HG03565 (cell line): Measurements from ENCODE around the gene ANK3.

Source experiments
- ATAC-seq: cut with Tn5 transposase; IDR thresholded peaks from one replicate; pipeline ENCODE4 v1.9.1; 2021; ENCODE audit warnings: mild to moderate bottlenecking, moderate library complexity; ENCODE audit not compliant: unreplicated experiment

The ANK3 gene

DNA sequence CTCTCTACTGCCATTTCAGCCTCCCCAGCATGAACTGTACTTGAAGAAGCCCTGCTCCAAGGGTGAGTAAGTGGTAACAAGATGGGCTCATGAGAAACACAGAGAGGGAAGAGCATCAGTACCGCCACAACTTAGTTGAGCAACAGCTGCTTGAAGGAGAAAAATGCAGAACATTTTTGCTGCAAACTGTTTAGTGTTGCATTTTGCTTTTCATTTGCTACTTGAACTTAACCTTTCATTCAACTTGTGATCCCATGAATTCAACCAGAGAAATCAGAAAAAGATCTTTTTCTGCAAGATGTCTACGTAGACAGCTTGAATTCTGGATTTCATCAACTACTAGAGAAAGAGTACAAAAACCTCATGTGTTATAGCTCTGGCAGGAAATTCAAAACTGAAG lies 40.7 kb downstream of the ANK3 start:
- no peak for ATAC-seq

DNA sequence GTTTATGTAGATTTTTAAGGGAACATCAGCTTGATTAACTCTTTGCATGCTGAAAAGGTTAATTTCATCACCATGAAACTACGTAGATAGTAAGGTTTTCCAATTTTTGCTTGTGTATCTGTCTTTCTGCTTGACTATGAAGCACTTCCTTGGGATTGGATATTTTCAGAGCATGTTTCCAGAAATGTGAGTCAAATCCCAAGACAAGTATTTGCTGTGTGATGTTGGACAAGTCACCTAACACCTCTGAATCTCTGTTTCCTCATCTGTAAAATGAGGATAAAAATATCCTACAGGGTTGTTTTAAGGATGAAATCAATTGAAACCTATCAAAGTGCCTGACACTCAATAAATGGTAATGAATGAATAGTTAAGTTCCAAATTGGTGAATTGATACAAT lies 42.4 kb downstream of the ANK3 start:
- no peak for ATAC-seq

DNA sequence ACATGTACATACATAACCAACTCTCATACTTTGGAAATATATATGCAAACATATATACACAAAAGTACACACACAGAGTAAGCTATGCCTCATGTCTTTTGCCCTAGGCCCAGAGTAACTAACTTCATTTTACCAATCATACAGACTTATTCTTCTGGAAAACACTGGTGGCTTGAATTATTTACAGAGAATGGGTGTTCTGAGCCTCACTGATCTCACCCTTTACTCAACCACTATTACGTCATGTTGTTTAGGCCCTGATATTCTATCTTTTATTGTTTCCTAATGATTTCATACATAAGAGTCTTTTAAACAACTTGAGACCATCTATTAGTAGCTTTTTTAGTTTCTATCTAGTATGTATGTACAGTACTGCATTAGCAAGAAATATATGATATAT lies 43.0 kb downstream of the ANK3 start:
- ATAC-seq = no peak

DNA sequence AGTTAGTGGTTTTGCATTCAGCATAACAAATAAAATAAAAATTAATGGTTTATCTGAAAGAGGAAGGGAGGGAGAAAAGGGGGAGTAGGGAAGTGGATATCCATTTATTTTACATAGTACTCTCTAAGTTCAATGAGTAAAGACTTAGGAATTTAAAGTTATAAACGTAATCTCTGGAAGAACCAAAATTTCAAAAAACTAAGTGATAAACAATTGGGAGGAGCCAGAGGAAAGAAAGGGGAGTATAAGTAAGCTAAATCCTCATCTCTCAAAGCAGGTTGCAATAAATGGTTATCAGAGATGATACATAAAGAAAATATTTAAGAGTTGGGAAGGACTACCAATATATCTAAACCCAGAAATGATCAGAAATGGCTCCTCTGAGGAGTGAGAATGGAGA lies 46.4 kb downstream of the ANK3 start:
- no peak for ATAC-seq

DNA sequence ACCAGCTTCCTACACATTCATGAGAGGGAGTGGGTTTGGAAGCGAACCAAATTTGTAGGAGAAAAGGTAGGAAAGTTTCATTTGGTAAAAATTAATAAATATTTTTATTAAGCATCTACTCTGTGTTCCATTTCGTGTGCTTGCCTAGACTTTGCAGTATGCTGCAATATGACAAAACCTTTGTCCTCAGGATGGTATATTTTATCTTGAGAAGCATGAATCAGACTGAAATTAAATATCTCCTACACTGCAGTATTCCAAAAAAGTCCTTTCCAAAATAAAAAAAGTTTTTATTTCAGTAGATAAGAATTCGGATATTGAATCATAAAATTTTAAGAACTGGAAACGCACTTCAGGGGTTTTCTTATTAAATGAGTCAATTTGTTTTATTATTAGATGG lies 47.7 kb downstream of the ANK3 start:
- no peak for ATAC-seq

DNA sequence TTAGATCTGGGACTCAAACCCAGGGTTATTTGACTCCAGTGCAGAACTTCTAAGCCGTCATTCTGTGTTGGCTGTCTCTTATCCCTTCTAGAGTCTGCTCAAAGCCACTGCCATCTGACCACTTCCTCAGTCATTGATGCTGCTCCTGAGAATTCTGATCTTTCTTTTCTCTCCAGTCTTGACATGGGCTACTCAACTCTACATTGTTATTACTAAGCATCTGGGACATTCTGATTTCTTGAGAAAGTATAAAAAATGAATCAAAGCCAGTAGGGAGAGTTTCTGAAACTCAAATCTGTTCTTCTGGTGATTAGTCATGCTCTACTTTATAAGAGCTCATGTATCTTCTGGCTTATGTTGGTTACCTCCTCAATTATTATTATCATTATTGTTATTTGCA lies 48.7 kb downstream of the ANK3 start:
- no peak for ATAC-seq

DNA sequence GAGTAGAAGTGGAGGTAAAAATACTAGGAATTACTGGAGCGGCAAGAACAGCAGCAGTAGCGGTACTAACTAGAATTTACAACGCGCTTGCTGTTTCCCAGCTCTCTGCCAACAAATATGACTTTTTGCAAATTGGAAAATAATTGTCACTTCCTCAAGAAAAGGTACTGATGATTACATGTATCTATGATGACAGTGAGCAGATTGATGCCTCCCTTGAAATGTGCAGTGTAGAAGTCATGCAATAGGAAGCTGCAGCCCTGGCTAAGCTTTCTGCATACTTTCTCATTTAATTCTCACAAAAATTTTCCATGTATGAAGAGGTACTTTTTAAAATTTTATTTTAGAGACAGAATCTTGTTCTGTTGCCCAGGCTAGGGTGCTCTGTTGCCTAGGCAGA lies 49.9 kb downstream of the ANK3 start:
- ATAC-seq = no peak

DNA sequence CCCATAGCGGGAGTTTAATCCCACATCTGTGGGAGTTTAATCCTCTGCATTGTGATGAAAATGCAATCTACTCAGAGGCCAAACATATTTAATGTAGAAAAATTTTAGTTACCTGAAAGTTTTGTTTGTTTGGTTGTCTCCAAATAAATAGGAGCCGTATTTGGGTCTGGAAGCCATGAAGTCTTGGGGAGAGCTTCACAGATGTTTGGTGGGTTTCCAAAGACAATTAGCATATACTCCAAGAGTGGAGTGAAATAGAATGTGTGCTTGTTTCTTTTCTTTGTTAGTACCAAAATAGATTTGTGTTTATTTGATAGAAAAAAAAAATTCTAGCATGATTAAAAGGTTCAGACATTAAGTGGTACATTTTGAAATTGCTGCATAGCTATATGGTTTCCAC lies 50.9 kb downstream of the ANK3 start:
- ATAC-seq = no peak

DNA sequence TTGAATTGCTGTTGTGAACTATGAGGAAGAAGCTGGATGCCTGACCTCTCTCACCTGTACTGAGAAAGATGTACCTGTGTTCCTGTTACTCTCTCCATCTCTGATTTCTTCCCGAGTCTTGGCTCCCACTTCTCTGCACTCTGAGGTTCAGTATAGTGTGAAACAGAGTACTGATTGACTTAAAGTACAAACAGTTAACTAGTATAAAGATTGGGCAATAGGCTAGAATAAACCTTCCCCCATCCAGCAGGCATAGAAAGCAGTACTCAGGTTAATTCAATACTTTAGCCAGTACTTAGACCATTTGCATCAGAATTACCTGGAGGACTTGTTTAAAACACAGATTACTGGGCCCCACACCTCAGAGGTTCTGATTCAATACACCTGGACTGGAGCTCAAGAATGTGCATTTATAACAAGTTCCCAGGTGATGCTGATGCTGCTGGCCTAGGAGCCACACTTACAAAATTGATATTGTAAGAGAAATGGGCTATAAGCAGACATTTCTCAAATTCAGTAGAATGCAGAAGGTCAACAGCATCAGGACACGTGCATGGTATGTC lies 51.6 kb downstream of the ANK3 start:
- ATAC-seq = no peak

DNA sequence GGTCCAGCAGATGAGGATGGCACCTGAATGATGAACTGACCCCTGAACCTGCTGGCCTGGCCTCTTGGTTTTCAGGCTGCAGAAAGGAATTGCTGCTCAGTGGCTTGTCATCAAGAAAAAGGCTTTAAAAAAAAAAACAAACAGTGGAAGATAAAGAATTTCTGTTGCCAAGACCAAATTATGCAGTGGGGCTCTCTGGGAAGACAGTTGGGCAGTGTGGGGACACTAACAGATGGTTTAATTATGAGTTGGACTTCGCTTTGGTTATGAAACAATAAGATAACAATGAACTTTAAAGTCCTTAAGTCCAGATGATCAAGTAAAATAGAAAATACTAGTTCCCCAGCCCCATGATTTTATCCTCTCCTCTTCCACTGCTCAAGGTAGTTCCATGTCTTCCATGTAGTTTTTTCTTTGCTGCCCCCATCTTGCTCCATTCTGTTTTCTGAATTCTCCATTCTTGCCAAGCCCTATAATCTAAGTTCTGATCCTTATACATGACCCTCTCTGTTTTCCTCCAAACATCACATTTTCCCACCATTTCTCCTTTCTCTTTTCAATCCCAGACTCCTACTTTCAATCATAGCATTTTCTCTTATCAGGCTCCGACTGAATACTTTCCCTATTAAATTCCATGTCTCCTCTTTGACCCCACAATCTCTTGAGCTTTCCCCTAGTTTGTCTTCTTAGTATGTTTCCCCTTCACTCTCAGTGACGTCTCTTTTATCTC lies 52.6 kb downstream of the ANK3 start:
- ATAC-seq = no peak

DNA sequence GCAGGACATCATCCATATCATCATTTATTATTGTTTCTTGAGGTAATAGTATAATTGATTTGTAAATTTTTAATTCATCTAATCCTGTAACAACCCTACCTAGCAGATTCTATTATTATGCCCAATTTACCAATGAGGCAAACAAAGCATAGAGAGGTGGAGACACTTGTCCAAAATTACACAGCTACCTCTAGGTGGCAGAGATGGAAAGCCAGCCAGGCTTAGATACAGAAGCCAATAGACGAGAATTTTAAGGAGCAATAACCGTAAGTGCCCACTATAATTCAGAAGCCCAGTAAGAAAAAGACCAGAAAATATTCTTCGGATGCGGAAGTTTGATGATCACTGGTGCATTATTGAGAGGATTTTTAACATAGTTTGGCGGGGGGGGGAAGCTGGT lies 54.0 kb downstream of the ANK3 start:
- no peak for ATAC-seq

DNA sequence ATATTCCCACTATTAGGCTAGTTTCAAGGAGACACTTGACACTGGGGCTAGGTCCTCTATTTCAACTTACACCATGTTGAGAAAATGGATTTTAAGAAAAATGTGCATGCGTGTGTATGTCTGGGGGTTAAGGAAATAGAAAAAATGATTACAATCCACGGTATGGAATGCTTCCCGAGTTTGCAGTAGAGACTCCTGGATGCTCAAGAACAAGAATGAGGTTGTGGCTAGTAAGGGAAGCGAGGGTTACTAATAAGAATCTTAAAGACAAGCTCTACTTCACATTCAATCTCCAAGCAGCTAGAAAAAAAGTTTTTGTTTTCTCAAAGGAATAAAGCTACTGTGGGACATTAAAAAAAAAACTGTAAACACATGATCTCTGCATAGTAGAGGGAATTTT lies 54.7 kb downstream of the ANK3 start:
- no peak for ATAC-seq

DNA sequence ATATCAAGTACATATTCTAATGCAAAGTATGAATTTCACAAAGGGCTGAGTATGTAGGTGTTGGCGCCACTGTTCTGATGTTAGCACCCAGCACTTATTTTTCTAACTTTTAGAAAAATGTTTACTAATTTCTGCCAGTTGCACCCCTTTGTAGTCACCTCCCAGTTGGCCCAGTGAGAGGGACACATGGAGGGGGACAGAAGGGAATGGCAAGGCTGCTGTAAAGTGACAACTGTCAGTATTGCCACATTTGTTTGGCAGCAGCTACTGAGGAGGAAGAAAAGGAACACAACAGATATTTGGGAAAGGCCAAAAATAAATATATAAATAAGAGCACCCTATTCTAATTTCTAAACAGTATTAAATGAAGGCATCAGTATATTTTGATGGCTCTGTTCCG lies 57.3 kb downstream of the ANK3 start:
- ATAC-seq = no peak

DNA sequence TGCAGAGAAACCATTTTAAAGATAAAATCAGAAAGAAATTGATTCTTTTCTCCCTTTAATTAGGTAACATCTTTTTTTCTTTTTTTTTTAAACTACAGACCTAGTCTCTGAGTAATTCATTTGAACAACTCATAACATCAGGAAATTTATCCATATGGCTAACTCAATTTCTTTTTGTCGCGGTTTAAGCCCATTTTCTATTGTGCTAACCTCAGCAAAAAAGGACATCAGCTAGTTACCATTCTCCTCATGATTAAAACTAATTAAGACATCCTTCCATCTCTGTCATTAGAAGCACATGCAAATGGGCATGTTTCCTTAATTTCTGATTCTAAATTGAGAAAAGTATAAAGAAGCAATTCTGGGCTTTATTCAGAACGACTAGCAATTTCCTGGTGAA lies 57.8 kb downstream of the ANK3 start:
- no peak for ATAC-seq

DNA sequence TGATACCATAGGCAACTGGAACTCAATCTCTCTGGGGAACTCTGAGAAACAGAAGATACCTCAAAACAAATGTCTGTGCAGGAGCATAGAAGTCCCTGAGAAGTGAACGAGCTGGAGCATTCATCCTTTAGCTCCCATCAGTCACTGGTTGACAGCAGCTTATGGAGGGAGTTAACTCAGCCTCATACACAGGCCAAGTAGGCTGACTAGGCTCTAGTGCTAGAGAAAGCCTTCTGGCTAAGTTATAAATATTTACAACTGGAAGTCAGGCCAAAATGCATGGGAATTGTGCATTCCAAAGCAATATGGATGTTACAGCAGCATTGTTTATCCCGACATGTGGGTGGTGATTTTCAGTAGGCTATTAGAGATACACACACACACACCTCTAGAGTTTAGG lies 66.5 kb downstream of the ANK3 start:
- ATAC-seq = no peak

DNA sequence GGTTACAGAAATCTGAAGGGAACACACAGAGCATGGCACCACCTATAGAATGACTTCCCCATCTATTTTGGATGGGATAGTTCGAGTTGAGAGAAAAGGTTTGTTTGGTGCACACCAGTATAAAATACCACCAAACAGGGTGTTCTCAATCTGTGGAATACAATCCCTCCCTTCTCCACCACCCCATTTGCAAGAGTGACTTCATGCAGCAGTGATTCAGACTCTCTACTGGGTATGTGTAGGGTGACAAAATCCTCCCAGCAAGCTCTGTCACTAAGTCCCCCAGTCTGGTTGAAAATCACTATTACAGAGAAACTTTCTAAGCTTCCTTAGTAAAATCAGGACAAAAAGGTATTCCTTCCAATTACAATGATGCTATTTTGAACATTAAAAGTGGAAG lies 69.0 kb downstream of the ANK3 start:
- ATAC-seq = no peak

DNA sequence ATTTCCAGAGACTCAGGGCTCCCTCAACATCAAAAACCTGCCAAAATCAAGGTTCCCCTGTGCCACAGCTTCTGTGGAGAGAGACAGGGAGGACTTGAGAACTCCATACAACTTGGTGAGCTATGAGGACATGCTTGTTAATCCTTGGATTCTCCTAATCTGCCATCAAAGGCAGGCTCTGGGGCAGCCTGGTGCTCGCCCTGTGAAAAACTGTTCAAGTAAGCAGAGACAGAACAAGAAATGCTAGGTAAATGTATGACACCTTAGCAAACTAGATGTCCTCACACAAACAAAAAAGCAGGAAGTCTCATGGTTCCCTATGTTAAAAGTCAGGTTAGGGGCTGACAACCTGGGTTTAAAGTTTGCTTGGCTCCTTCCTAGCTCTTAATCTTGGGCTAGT lies 73.6 kb downstream of the ANK3 start:
- no peak for ATAC-seq

DNA sequence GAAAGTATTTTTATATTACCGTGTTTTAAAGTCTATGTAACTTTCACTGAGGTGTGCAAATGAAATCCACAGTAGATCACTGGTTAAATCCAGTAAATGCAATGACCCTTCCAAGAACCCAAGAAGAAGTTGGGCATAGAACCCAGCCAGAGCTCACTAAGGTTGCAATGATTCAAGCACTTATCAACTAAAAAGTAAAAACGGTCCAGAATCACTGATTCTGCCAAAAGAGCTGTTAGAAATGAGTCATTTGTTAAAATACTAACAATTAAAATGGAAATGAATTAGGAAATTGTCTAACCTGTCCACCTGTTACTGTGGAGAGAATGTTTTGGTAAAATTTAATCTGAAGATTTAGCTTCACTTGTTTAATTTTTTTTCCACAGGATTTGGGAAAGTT lies 74.4 kb downstream of the ANK3 start:
- ATAC-seq = no peak

DNA sequence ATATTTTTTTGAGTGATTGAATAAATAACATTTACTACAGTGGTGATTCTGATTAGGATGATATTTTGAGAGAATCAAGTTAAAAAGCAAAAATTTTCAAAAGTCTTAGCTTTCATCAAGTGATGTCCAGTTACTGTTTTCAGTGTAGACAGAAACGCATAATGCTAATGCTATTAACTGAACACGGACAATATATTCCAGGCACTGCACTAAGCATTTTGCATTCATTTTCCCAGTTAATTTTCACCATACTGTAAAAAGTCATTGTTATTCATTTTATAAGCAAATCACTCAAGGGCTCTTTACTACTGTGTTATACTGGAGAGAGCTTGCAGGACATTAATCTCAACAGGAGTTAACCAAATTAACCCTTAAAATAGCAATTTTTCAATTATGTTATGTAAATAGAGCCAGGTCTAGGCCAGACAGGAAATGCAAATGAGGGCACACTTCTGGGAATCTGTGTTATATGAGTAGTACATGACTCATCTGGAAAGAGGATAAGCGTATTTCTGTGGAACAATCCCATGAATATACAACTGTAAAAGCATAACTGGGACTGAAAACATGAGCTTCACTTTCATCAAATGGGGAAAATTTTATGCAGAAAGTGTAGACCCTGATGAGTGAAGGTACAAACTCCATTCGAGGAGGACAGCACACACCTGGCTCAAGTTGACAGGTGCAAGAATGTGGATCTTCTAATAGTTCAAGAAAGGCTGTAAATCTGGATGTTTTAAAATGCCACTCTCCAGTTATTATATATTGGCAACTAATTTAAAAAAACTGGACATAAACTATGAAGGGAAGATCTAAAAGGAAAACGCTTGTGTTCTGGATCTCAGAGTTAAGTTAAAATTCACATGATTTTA lies 75.4 kb downstream of the ANK3 start:
- no peak for ATAC-seq

DNA sequence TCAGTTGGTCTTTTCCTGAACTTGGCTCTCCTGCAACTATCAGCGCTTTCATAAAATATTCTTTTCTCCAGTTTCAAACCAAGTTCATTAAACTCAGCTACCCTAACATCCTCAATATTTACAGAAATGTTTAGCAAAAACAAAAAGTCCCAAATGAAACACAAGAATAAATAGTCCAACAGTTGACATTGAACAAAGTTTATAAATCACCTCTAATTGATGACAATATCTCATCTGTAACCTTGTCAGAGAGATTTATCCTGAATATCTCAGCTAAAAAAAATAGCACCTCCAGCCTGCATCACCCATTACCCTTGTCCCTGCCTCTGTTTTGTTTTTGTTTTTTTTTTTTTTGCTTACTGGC lies 76.1 kb downstream of the ANK3 start:
- no peak for ATAC-seq

DNA sequence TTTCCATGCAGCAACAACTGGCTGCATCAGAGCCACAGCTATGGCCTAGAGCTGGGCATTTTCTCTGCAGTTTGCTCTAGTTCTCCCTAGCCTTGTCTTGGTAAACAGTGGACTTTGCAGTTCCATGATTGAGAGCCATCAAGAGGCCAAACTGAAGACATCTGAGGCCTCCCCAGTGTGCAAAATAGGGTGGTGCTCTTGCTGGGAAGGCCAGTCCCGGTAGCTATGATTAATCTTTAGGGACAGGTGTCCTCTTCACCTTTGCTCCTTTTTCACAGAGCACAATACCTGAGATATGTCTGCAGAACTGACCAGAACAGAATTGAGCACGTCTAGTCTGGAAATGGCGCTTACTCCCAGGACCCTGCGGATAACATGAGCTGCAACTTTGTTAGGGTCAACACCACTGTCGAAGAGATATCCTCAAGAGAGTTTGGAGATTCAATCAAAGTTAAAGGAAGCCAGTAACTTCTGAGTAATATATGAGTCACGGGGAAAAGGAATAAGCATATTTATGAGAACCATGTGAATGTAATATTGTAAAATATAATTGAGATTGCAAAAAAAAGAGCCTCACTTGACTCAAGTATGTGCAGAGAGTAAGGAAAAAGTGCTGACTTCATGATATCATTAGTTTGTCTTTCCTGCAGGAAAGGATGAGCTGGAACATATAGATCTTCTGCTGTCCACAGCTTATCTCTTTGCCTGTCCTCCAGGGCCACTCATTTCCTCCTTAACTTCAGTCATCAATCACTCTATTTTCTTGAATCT lies 76.7 kb downstream of the ANK3 start:
- ATAC-seq = no peak

DNA sequence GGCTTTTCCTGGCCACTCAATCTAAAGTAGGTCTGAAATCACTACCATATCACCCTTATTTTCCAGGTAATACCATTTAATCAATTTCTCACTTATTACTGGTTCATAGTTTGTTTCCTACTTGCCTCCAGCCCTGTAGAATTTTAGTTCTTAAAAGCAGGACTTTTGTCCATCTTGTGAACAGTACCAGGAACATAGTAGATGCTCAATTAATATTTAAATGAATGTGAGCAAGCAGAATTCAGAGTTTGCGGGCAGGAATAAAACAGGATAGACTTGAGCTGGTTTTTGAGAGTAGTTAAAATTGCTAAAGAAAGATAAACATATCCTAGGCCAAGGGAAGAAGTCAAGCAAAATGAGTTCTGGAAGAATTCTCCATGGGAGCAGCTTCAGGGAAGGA lies 77.9 kb downstream of the ANK3 start:
- no peak for ATAC-seq
